HFF-Myc (cell line): ENCODE data around the gene COL16A1.

ENCODE experiments used
- DNase-seq: peaks from one replicate; pipeline ENCODE4 v3.0.0-alpha.2; 2011; ENCODE audit warnings: low read depth; ENCODE audit errors: extremely low read depth
- H3K4me3 ChIP-seq: replicated peaks from 2 replicates; pipeline ENCODE4 v1.5.1; 2011; ENCODE audit warnings: low read depth, mild to moderate bottlenecking, control low read depth, low read length
- CTCF ChIP-seq: IDR thresholded peaks from 2 replicates; pipeline ENCODE4 v1.5.1; 2012; ENCODE audit warnings: mild to moderate bottlenecking, low read depth, low read length, control low read depth; ENCODE audit errors: missing control alignments

COL16A1 gene

GRCh38 chr1:31618916-31619846, 84.6 kb downstream of the COL16A1 start:
- DNase-seq, result no peak
- no peak overlapping the region for H3K4me3 ChIP-seq
- no peak for TF ChIP-seq CTCF

GRCh38 chr1:31617916-31618746, 85.7 kb downstream of the COL16A1 start:
- DNase-seq, result no peak
- peak overlapping the region; percentile 42 for H3K4me3 ChIP-seq
- peak; percentile 81 for TF ChIP-seq CTCF

- no peak for DNase-seq
- H3K4me3 ChIP-seq, result peak within 1 kb of the TSS; percentile 42
- TF ChIP-seq CTCF, result no peak
Measured at GRCh38 chr1:31617218-31617915, 86.5 kb downstream of the COL16A1 start, which contains the start of gene HCRTR1. TSS of gene HCRTR1 (plus strand) at chr1:31617689. CDS start at chr1:31619193, 1,504 bp downstream.

DNA sequence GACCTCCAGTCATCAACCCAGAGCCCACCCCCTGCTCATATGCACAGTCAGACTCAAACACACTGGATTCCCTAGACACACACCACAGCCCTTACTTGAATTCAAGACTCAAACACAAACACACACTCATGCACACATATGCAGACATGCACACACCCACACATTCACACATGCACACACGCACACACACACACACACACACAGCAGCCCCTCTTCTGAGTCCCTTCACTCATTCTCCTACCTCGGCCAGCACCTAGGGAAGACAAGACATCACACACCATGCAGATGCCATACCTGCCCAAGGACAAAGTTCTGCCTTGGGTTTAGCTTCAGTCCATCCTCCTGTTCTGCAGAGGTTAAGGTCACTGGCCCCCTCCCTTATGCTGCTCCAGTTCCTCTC, 87.9 kb downstream of the COL16A1 start:
- no peak overlapping the region for H3K4me3 ChIP-seq
- no peak for TF ChIP-seq CTCF
- no peak for DNase-seq

DNA sequence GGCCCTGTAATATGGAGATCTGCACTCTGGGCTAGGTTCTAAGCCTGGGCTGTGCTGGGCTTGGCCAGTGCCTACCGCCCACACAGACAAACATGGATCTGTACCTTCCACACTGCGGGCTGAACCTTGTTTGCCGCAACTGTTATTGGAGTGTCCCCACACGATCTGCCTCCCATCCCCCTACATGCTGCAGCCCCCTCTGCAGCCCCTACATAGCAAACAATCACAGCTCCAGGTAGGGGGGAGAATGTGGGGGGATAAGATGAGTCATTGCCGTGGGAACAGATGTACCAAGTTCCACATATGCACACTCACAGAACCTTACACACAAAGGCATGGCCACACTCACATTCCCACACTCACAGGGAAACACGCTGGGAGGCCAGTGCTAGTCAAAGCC, 88.4 kb downstream of the COL16A1 start:
- no peak for TF ChIP-seq CTCF
- no peak overlapping the region for H3K4me3 ChIP-seq
- DNase-seq, result no peak

DNA sequence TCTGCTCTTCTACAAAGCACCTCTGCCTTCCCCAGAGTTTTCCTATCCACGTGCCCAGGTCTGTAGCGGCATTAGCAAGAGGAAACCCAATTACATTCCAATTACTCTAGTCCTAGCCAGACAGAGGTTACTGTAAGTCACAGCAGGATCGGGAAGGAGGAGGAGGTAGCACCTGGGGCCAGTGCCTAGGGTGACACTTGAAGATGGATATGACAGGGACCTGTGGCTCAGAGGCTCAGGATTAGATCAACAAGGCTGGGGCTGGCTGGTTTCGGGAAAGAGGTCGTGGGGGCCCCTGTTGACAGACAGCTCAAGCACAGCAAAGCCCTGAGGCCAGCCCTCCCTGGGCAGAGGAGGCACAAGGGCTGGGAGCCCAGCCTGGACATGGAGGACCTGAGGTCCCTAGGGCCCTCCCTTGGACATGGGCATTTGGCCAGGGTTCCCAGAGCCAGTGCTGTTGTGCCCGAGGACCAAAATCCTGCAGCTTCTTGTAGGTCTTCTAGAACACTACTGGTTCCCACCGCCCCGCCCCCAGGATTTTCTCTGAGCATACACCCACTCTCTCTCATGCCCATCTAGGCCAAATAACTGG, 89.3 kb downstream of the COL16A1 start:
- no peak overlapping the region for H3K4me3 ChIP-seq
- no peak for TF ChIP-seq CTCF
- no peak for DNase-seq
